ENCODE data around the gene TBCE. TPM values are rescaled to one million over a fixed set of nuclear protein-coding genes. Genes with fewer than 3 reads are reported as not detected.
"Not testable (repeated sequence)": the region's sequence is repeated elsewhere in the genome, so short reads cannot be mapped to it uniquely, and the experiment has no call there.

TBCE gene
- total RNA-seq, 1 experiment from 2014 or later: 24.0 TPM

- peaks cover 5% of the 10 kb centered on the region; the same call in 1 of the 2 replicates for H3K36me3 ChIP-seq (ENCODE audit: insufficient read depth, low read length)
- H3K9ac ChIP-seq (ENCODE audit: low read length): no peak overlapping the region
- no peaks in the 10 kb centered on the region for H3K4me1 ChIP-seq (ENCODE audit: low read length)
- no peaks in the 10 kb centered on the region for H3K79me2 ChIP-seq (ENCODE audit: low read length)
- no peaks in the 10 kb centered on the region for H3K9me2 ChIP-seq (replicated peaks; ENCODE audit: insufficient read depth, low read length)
- DNase-seq: no peak
- no peaks in the 10 kb centered on the region for H3K27me3 ChIP-seq (ENCODE audit: low read length)
- H3K27ac ChIP-seq (ENCODE audit: low read length): no peak overlapping the region
- no peaks in the 10 kb centered on the region for H4K20me1 ChIP-seq (ENCODE audit: insufficient read depth, low read depth, low read length)
- H3K9me3 ChIP-seq (ENCODE audit: low read length): no peaks in the 10 kb centered on the region
- no peak overlapping the region for H3K4me3 ChIP-seq (ENCODE audit: low read length)
- no peak overlapping the region for H2AFZ ChIP-seq (ENCODE audit: low read length)
- H3K4me2 ChIP-seq (ENCODE audit: low read depth, low read length, poor library complexity, severe bottlenecking): no peak overlapping the region
These were observed 87.9 kb downstream of the TBCE start for GRCh38 chr1:235455097-235455496.

GRCh38 chr1:235455823-235456222 is 88.6 kb downstream of the TBCE start:
- H3K9me2 ChIP-seq (replicated peaks; ENCODE audit: insufficient read depth, low read length): no peaks in the 10 kb centered on the region
- no peak for DNase-seq
- H3K4me2 ChIP-seq (ENCODE audit: low read depth, low read length, poor library complexity, severe bottlenecking): no peak overlapping the region
- no peak overlapping the region for H3K9ac ChIP-seq (ENCODE audit: low read length)
- H3K9me3 ChIP-seq (ENCODE audit: low read length): no peaks in the 10 kb centered on the region
- H3K36me3 ChIP-seq (ENCODE audit: insufficient read depth, low read length): no peaks in the 10 kb centered on the region; the same call in 1 of the 2 replicates
- no peaks in the 10 kb centered on the region for H3K27me3 ChIP-seq (ENCODE audit: low read length)
- H3K79me2 ChIP-seq (ENCODE audit: low read length): no peaks in the 10 kb centered on the region
- H2AFZ ChIP-seq (ENCODE audit: low read length): no peak overlapping the region
- H3K4me1 ChIP-seq (ENCODE audit: low read length): no peaks in the 10 kb centered on the region
- no peaks in the 10 kb centered on the region for H4K20me1 ChIP-seq (ENCODE audit: insufficient read depth, low read depth, low read length)
- no peak overlapping the region for H3K27ac ChIP-seq (ENCODE audit: low read length)
- no peak overlapping the region for H3K4me3 ChIP-seq (ENCODE audit: low read length)

GRCh38 chr1:235457856-235458255 is 90.6 kb downstream of the TBCE start:
- H3K9me2 ChIP-seq (replicated peaks; ENCODE audit: insufficient read depth, low read length); H3K9me3 ChIP-seq (ENCODE audit: low read length); H3K9ac ChIP-seq (ENCODE audit: low read length); DNase-seq; H3K27me3 ChIP-seq (ENCODE audit: low read length); H4K20me1 ChIP-seq (ENCODE audit: insufficient read depth, low read depth, low read length); H3K4me3 ChIP-seq (ENCODE audit: low read length); H3K27ac ChIP-seq (ENCODE audit: low read length); H3K4me1 ChIP-seq (ENCODE audit: low read length); H3K36me3 ChIP-seq (ENCODE audit: insufficient read depth, low read length); H2AFZ ChIP-seq (ENCODE audit: low read length); H3K79me2 ChIP-seq (ENCODE audit: low read length); H3K4me2 ChIP-seq (ENCODE audit: low read depth, low read length, poor library complexity, severe bottlenecking): not testable (repeated sequence)

- Histone ChIP-seq H3K79me2 (ENCODE audit: low read length) (no peaks in the 10 kb centered on the region), H3K4me3 (ENCODE audit: low read length) (no peak overlapping the region), H3K36me3 (ENCODE audit: insufficient read depth, low read length) (peaks cover 8% of the 10 kb centered on the region; the same call in 1 of the 2 replicates), H3K9me2 (replicated peaks; ENCODE audit: insufficient read depth, low read length) (no peaks in the 10 kb centered on the region), H3K27ac (ENCODE audit: low read length) (no peak overlapping the region), H2AFZ (ENCODE audit: low read length) (no peak overlapping the region), H3K9ac (ENCODE audit: low read length) (no peak overlapping the region), H3K4me1 (ENCODE audit: low read length) (no peaks in the 10 kb centered on the region), H3K27me3 (ENCODE audit: low read length) (no peaks in the 10 kb centered on the region), H3K4me2 (ENCODE audit: low read depth, low read length, poor library complexity, severe bottlenecking) (no peak overlapping the region), H4K20me1 (ENCODE audit: insufficient read depth, low read depth, low read length) (no peaks in the 10 kb centered on the region), H3K9me3 (ENCODE audit: low read length) (no peaks in the 10 kb centered on the region)
- DNase-seq: no peak
These were observed 93.5 kb downstream of the TBCE start for GRCh38 chr1:235460770-235461169.

GRCh38 chr1:235461954-235462353 is 94.7 kb downstream of the TBCE start:
- Histone ChIP-seq H3K27me3 (ENCODE audit: low read length) (no peaks in the 10 kb centered on the region), H4K20me1 (ENCODE audit: insufficient read depth, low read depth, low read length) (no peaks in the 10 kb centered on the region), H3K4me2 (ENCODE audit: low read depth, low read length, poor library complexity, severe bottlenecking) (no peak overlapping the region), H3K4me3 (ENCODE audit: low read length) (no peak overlapping the region), H3K27ac (ENCODE audit: low read length) (no peak overlapping the region), H2AFZ (ENCODE audit: low read length) (no peak overlapping the region), H3K9ac (ENCODE audit: low read length) (no peak overlapping the region), H3K9me2 (replicated peaks; ENCODE audit: insufficient read depth, low read length) (no peaks in the 10 kb centered on the region), H3K4me1 (ENCODE audit: low read length) (no peaks in the 10 kb centered on the region), H3K79me2 (ENCODE audit: low read length) (no peaks in the 10 kb centered on the region), H3K9me3 (ENCODE audit: low read length) (no peaks in the 10 kb centered on the region), H3K36me3 (ENCODE audit: insufficient read depth, low read length) (peaks cover 8% of the 10 kb centered on the region; the same call in 1 of the 2 replicates)
- no peak for DNase-seq

- not testable (repeated sequence) for H3K9me2 ChIP-seq (replicated peaks; ENCODE audit: insufficient read depth, low read length); H3K27ac ChIP-seq (ENCODE audit: low read length); H4K20me1 ChIP-seq (ENCODE audit: insufficient read depth, low read depth, low read length)
These were observed 95.6 kb downstream of the TBCE start for GRCh38 chr1:235462832-235463231.

GRCh38 chr1:235465066-235465465 is 97.8 kb downstream of the TBCE start:
- DNase-seq: no peak
- Histone ChIP-seq H3K9me3 (ENCODE audit: low read length) (no peaks in the 10 kb centered on the region), H3K27ac (ENCODE audit: low read length) (no peak overlapping the region), H2AFZ (ENCODE audit: low read length) (no peak overlapping the region), H3K79me2 (ENCODE audit: low read length) (no peaks in the 10 kb centered on the region), H3K4me2 (ENCODE audit: low read depth, low read length, poor library complexity, severe bottlenecking) (no peak overlapping the region), H3K9me2 (replicated peaks; ENCODE audit: insufficient read depth, low read length) (no peaks in the 10 kb centered on the region), H3K9ac (ENCODE audit: low read length) (no peak overlapping the region), H3K27me3 (ENCODE audit: low read length) (no peaks in the 10 kb centered on the region), H3K4me3 (ENCODE audit: low read length) (no peak overlapping the region), H3K36me3 (ENCODE audit: insufficient read depth, low read length) (peaks cover 8% of the 10 kb centered on the region; the same call in 1 of the 2 replicates), H4K20me1 (ENCODE audit: insufficient read depth, low read depth, low read length) (no peaks in the 10 kb centered on the region), H3K4me1 (ENCODE audit: low read length) (no peaks in the 10 kb centered on the region)

More at GRCh38 chr1:235462832-235463231, 95.6 kb downstream of the TBCE start:
- not testable (repeated sequence) for H3K27me3 ChIP-seq (ENCODE audit: low read length); H3K4me1 ChIP-seq (ENCODE audit: low read length); H3K9ac ChIP-seq (ENCODE audit: low read length); H3K4me2 ChIP-seq (ENCODE audit: low read depth, low read length, poor library complexity, severe bottlenecking); H3K79me2 ChIP-seq (ENCODE audit: low read length); DNase-seq; H2AFZ ChIP-seq (ENCODE audit: low read length); H3K36me3 ChIP-seq (ENCODE audit: insufficient read depth, low read length); H3K4me3 ChIP-seq (ENCODE audit: low read length); H3K9me3 ChIP-seq (ENCODE audit: low read length)

- Histone ChIP-seq H3K27ac (ENCODE audit: low read length) (no peak overlapping the region), H3K4me2 (ENCODE audit: low read depth, low read length, poor library complexity, severe bottlenecking) (no peak overlapping the region), H3K79me2 (ENCODE audit: low read length) (no peaks in the 10 kb centered on the region), H3K9me3 (ENCODE audit: low read length) (no peaks in the 10 kb centered on the region), H3K9me2 (replicated peaks; ENCODE audit: insufficient read depth, low read length) (no peaks in the 10 kb centered on the region), H2AFZ (ENCODE audit: low read length) (no peak overlapping the region), H3K36me3 (ENCODE audit: insufficient read depth, low read length) (peaks cover 8% of the 10 kb centered on the region; the same call in 1 of the 2 replicates), H3K27me3 (ENCODE audit: low read length) (no peaks in the 10 kb centered on the region), H3K4me3 (ENCODE audit: low read length) (no peak overlapping the region), H4K20me1 (ENCODE audit: insufficient read depth, low read depth, low read length) (no peaks in the 10 kb centered on the region), H3K9ac (ENCODE audit: low read length) (no peak overlapping the region), H3K4me1 (ENCODE audit: low read length) (no peaks in the 10 kb centered on the region)
- no peak for DNase-seq
These were observed 100.8 kb downstream of the TBCE start for GRCh38 chr1:235468004-235468403.

- no peak overlapping the region for H3K4me2 ChIP-seq (ENCODE audit: low read depth, low read length, poor library complexity, severe bottlenecking)
- H3K9me2 ChIP-seq (replicated peaks; ENCODE audit: insufficient read depth, low read length): no peaks in the 10 kb centered on the region
These were observed 101.7 kb downstream of the TBCE start for GRCh38 chr1:235468970-235469369.

More at GRCh38 chr1:235468970-235469369, 101.7 kb downstream of the TBCE start:
- Histone ChIP-seq H3K4me1 (ENCODE audit: low read length) (no peaks in the 10 kb centered on the region), H4K20me1 (ENCODE audit: insufficient read depth, low read depth, low read length) (no peaks in the 10 kb centered on the region), H3K9me3 (ENCODE audit: low read length) (no peaks in the 10 kb centered on the region), H3K9ac (ENCODE audit: low read length) (no peak overlapping the region), H2AFZ (ENCODE audit: low read length) (no peak overlapping the region), H3K27ac (ENCODE audit: low read length) (no peak overlapping the region), H3K4me3 (ENCODE audit: low read length) (no peak overlapping the region), H3K79me2 (ENCODE audit: low read length) (no peaks in the 10 kb centered on the region), H3K36me3 (ENCODE audit: insufficient read depth, low read length) (peaks cover 8% of the 10 kb centered on the region; the same call in 1 of the 2 replicates), H3K27me3 (ENCODE audit: low read length) (no peaks in the 10 kb centered on the region)
- DNase-seq: no peak

All from Karpas-422 (cell line).